Stimulated activated CD4-positive, alpha-beta T cell treated with anti-CD3 and anti-CD28 coated beads, Interleukin-1b, Interleukin-23, amount 100 ng/mL, for 1 hour (primary cell): ENCODE results near the gene UBE2L3.
A peak's percentile ranks its signal among the peaks of the same experiment; 100 is the strongest.
"Not testable (repeated sequence)": the region's sequence is repeated elsewhere in the genome, so short reads cannot be mapped to it uniquely, and the experiment has no call there.

Source experiments
- DNase-seq, 2 donors: peaks; one replicate each; pipeline ENCODE4 v3.0.0-alpha.2; 2020; ENCODE audit warnings: low read depth in 2 of 2

Gene UBE2L3

DNA sequence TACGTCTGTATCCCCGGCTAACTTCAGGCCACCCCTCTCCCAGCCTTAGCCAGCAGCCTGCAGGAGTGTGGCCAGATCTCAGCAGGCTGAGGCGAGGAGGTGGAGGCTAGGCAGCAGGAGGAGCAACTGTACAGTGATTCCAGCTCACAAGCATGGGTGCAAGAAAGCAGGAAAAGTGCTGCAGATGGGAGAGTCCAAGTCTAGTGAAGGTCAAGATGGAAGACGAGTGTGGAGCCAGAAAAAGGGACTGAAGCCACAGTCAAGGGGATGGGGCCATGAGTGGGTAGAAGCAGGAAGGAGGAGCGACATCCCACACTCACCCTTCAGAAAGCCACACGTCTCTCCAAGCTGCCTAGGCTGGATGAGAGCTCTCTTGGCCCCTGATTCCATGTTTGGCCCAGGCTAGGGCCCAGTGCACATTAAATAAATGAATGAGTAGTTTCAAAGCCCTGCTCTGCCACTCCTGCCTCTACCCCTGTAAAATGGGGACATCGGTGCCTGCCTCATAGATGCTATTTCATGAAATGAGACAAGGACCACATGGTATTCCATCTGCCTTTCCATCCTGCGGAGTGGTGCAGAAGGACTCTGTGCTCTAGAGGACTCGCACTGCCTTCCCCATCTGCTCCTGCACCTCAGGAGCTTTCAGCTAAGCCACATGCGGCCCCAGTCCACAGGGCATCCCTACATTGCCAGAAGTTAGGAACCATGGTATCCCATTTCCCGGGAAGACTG, 59.4 kb downstream of the UBE2L3 start:
- no peak for DNase-seq

- DNase-seq = no peak
Measured at GRCh38 chr22:21628386-21629254, 61.1 kb downstream of the UBE2L3 start.

GRCh38 chr22:21629255-21630149, 62.0 kb downstream of the UBE2L3 start, which contains the start of gene YDJC:
YDJC (minus strand) TSS chr22:21630022; CDS start chr22:21630014, 8 bp downstream.
- DNase-seq = peak; percentile 91 to 95

DNA sequence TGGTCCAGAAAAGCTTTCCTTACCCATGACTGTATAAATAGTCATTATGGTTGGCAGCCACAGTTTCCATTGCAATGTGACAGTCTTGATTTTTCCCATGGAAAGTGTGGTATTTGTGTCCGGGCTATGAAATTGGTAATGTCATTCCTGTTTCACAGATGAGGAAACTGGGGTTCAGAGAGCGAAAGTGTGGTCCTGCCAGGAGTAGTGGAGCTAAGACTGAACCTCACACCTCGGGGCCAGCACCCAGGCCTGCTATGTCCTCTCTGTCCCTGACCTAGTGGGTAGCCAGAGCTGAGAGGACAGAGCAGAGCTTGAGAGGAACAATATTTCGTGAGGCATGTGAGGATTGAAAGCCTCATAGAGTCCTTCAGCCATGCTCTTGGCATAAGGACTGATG, 63.5 kb downstream of the UBE2L3 start:
- no peak for DNase-seq

DNA sequence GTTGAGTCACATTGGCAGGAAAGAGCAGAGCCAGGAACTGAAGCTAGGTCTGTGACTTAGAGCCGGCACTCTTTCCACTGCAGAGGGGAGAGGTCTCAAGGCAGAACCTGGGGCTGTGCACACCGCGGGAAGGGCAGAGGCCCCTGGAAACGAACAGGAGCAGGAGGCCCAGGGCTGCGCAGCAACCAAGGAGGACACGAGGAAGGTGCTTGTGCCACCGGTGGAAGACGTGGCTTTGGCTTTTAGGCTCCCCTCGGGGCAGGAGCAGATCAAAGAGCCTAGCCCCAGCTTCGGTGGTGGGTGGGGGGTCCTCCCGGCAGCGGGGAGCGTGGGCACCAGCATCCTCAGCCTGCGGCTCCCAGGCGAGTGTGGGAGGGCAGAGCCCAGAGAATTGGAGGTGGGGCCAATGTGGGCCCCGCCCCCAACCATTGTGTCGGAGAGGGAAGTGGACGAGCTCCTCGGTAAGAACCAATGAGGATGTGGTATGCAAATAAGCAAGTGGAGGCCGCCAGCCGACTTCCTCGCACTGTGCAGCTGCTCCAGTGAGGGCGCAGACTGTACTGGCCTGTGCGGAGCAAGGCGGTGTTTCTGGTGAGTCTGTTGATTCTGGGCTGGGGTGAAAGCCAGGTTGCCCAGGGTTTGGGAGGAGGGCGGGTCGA, 64.9 kb downstream of the UBE2L3 start, which contains the start of gene CCDC116:
Gene CCDC116 (plus strand): TSS at position 524 of the 659 bp plus-strand sequence. CDS start 422 bp downstream, outside the sequence.
- no peak for DNase-seq

DNA sequence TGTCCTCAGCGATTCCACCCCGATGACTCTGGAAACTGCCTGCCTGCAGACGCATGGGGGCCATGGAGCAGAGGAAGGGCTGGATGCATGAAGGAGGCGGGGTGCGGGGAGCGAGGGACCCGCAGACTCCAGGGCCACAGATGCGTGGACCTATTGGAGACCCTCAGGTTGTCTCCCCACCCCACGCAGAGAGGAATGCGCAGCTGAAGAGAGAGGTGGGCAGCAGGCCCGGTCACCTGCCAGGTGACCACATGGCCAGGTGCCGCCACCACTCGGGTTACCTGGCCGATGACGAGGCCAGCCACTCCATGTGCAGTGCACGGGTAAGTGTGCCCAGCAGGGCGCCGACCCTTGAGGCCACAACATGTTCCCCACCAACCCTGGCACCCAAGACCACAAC, 65.4 kb downstream of the UBE2L3 start:
- DNase-seq = no peak

DNA sequence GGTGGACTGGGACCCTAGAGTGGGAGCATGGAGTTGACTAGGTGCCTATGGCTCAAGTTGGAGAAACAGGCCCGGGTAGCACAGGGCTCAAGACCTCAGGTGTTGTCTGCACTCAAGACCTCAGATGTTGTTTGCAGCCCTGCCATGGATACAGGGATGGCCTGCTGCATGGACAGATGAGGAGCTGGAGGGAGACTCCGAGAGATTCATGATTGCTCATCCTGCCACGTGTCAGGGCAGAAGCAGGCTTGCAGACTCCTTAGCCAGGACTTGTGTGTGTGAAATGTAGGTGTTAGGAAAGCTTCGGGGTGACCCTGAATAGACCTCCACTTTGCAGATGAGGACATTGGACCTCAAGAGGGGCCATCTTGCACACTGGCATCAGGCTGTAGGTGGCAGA, 66.0 kb downstream of the UBE2L3 start:
- DNase-seq = no peak

- DNase-seq = no peak
Measured at GRCh38 chr22:21634081-21634480, 66.6 kb downstream of the UBE2L3 start.

- DNase-seq = no peak
Measured at GRCh38 chr22:21634844-21635243, 67.3 kb downstream of the UBE2L3 start.

DNA sequence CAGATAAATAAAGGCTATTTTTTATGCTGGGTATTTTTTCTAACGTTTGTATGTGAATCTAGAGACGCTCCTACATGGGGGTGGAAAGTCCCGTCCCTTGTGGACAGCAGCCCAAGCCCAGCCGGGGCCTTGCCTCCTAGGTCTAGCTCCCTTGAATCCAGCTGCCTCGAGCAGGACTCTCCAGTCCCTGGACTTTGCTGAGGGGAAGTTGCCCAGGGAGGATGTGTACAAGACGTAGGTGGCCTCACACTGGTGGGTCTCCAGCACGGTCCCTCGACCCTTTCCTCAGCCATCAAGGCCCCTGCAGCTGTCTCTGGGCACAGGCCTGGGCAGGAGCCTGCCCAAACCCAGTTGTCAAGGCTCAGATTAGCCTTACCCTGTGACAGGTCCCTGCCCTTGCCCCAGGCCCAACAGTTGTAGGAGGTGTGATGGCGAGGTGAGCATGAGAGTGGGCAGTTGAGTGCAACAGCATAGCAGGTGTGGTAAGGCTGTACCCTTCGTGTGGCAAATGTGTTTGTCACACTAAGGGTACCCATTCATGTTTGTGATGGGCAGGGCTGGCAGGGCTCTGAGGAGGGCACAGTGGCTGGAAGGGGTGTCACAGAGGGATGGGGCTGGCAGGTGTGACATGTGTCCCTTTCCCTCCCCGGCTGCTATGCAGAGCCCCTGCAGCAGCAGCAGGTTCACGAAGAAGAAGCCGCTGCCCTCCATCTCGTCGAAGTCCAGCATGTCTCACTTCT, 68.4 kb downstream of the UBE2L3 start:
- no peak for DNase-seq

DNA sequence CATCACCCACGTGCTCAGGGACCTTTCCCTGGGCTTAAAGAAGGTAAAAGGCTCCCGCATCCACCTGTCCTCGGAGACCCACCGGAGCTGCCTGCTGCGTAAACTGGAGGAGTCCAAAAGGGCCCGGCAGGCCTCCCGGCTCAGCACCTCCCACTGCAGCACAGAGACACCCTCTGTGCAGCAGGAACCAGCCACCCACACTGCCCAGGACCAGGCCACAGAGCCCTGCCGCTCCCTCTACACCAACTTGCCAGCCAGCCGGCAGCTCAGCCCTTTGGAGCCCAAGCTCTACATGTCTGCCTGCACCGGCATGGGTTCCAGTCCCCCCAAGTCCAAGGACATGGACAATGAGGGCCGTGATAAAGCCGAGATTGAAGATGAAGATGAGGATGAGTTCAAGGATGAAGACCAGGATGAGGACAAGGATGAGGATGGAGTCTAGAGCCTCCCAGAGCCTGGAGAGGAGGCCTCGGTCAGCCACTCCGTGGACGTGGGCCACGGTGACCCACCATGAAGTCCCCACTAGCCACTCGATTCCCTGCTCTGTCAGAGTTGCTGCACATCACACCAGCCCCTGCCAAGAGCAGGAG, 69.2 kb downstream of the UBE2L3 start:
- no peak for DNase-seq

- DNase-seq = not testable (repeated sequence)
Measured at GRCh38 chr22:21637450-21637849, 69.9 kb downstream of the UBE2L3 start.

DNA sequence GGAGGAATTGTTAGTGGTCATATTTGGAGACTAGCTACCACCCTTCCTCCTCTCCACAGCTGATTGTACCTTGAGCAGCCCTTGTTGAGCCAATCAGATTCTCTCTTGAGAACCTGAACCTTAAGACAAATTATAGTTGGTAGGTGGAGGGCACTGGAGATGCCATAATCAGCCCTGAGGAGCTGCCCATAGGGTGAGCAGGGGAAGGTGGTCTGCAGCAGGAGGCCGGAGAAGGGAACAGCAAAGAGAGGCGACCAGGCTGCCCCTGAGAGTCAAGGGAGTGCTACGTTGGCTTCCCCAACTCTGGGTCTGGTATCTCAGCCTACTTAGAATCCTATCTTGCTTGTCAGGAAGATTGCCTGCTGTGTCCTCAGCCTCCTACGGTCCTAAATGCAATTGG, 71.8 kb downstream of the UBE2L3 start:
- no peak for DNase-seq

DNA sequence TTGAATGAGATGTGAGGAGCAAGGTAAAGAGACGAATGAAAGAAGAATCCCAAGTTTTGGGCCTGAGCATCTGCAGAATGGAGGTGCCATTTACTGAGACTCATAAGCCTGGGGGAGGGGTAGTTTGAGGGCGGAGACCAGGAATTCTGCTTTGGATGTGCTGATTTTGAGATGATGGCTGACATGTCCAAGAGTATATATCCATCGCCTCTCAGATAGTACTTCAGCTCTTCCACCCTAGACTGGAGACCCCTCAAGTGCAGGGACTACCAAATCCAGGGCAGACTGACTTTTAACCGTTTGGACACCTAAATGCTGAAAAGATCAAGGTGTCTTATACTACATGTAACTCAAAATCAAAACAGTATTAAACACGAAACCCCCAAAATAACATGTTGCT, 73.3 kb downstream of the UBE2L3 start:
- no peak for DNase-seq

DNA sequence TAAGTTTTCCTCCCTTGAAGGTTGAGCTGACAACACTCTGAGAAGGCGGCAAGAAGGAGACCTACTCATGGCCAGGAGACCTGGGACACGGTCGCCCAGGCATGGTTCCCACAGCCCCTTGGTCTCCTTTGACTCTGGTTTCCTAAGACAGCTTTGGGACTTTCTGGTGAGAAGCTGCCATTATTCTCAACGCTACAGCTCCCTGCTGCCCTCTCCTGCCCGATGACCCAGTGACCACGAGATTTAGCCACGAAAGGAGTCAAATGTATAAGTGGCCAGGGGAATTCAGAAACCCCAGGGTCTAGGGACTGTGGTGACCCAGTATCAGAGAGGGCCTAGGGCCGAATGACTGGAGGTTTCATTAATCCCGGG, 73.9 kb downstream of the UBE2L3 start:
- DNase-seq = no peak

DNA sequence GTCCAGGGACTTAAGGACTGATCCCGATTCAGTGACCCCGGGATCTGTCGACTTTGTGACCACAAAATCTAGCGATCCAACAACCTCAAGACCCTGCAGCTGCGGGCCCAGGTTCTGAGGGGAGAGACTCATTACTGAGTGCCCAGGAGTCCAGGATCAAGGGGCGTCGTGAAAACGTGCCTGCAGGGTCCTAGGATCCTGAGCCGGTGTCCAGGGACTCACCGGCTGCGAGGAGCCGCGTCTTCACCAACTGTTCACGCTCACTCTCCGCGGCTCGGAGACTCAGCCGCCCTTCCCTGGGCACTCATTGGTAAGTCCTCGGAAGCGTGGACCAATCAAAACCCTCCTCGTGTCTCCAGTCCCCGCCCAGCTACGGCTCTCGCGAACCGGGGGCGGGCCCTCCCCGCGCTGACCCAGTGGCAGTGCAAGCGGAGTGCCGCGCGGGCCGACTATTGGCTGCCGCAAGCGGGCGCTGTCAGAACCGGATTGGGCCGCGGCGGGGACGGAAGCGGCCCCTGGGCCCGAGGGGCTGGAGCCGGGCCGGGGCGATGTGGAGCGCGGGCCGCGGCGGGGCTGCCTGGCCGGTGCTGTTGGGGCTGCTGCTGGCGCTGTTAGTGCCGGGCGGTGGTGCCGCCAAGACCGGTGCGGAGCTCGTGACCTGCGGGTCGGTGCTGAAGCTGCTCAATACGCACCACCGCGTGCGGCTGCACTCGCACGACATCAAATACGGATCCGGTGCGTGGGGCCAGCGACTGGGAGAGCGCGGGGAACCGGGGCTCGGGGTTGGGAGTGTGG, 74.5 kb downstream of the UBE2L3 start, which contains the start of gene SDF2L1:
Gene SDF2L1 (plus strand): TSS at position 514 of the 795 bp plus-strand sequence. CDS start 35 bp downstream, at position 549.
- peak; percentile 95 to 96 for DNase-seq

DNA sequence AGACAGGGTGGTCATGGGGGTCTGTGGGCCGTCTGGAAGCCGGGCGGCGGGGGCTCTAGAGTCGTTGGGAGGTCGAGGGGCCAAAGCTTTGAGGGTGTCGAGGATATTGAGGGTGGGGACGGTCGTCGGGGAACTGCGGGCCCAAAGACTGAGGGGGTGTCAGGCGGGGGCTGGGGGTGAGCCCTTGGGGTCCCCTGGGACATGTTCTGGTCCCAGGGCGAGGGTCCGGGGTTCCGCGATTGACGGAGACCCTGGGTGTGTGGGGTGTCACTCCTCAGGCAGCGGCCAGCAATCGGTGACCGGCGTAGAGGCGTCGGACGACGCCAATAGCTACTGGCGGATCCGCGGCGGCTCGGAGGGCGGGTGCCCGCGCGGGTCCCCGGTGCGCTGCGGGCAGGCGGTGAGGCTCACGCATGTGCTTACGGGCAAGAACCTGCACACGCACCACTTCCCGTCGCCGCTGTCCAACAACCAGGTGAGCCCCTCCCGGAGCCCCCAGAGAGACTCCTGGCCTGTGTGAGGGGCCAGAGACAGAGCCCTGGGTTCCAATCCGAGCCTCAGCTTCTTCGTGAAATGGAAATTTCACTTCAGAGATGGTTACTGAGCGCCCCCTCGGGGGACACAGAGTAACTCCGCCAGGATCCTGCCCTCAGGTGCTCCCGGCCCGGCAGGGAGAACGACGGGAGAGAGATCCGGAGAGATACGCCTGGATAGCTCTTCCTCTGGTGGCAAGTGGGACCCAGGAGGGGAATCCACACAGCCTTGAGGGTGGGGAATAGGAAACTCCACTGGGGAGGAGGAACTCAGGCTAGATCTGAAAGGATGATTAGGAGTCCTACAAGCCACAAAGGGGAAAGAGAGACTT, 75.3 kb downstream of the UBE2L3 start:
- DNase-seq = no peak
